Cardiac fibroblast (primary cell): ENCODE measurements around the gene PKD1L1.
A peak's percentile ranks its signal among the peaks of the same experiment; 100 is the strongest.

Experiments used
- DNase-seq, 2 donors: peaks; one replicate each; pipeline versions ENCODE4 v3.0.0 to v3.0.0-alpha.2; 2010; ENCODE audit warnings: low read depth in 2 of 2
- H3K4me3 ChIP-seq, 2 donors: replicated peaks in 1 of 2; 1 replicate in 1 of 2; 2 replicates in 1 of 2; pipeline ENCODE4 v1.5.1; 2011; ENCODE audit warnings: low read depth in 2 of 2, low read length in 2 of 2, mild to moderate bottlenecking in 2 of 2, moderate library complexity in 1 of 2
- CTCF ChIP-seq: IDR thresholded peaks from one replicate; pipeline ENCODE4 v1.5.1; 2011; ENCODE audit warnings: low read depth, mild to moderate bottlenecking, low read length, inconsistent platforms

Gene PKD1L1

GRCh38 chr7:47782792-47783191 is 165.5 kb downstream of the PKD1L1 start:
- no peak for DNase-seq
- TF ChIP-seq CTCF, result no peak
- no peak overlapping the region for H3K4me3 ChIP-seq

GRCh38 chr7:47782022-47782421 is 166.2 kb downstream of the PKD1L1 start:
- no peak overlapping the region for H3K4me3 ChIP-seq
- no peak for TF ChIP-seq CTCF
- DNase-seq, result peak in 1 of 2 donors; percentile 71

GRCh38 chr7:47780555-47780954 is 167.7 kb downstream of the PKD1L1 start:
- DNase-seq, result no peak
- no peak for TF ChIP-seq CTCF
- no peak overlapping the region for H3K4me3 ChIP-seq

- DNase-seq, result no peak
- no peak overlapping the region for H3K4me3 ChIP-seq
- no peak for TF ChIP-seq CTCF
Observed at GRCh38 chr7:47779341-47779771, 168.9 kb downstream of the PKD1L1 start.

GRCh38 chr7:47778153-47778661 is 170.1 kb downstream of the PKD1L1 start:
- TF ChIP-seq CTCF, result no peak
- peak in 1 of 2 donors; percentile 64 for DNase-seq
- no peak overlapping the region for H3K4me3 ChIP-seq

GRCh38 chr7:47777531-47778152 is 170.6 kb downstream of the PKD1L1 start:
- H3K4me3 ChIP-seq, result no peak overlapping the region
- DNase-seq, result no peak
- TF ChIP-seq CTCF, result peak; percentile 3

- no peak for TF ChIP-seq CTCF
- no peak overlapping the region for H3K4me3 ChIP-seq
Observed at GRCh38 chr7:47776335-47776734, 171.9 kb downstream of the PKD1L1 start.

More at GRCh38 chr7:47776335-47776734, 171.9 kb downstream of the PKD1L1 start:
- DNase-seq, result no peak
